ENCODE results near the gene UIMC1. TPM values are rescaled to one million over a fixed set of nuclear protein-coding genes. Genes with fewer than 3 reads are reported as not detected.

The UIMC1 gene
- polyA plus RNA-seq, 1 of the 3 experiments (the other 2 are of a cell fraction): 19.9 TPM

DNA sequence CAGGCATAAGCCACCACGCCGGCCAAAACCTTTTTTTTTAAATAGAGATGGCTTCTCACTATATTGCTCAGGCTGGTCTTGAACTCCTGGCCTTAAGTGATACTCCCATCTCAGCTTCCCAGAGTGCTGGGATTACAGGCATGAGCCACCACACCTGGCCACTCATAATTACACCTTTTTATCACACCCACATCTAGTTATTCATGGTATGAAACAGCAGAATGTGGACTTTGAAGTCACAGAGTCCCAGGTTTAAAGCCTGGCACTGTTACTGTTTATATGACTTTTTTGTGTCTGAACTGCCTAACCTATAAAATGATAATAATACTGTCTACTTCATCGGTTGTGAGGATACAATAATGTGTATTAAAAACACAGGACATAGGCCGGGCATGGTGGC is 39.1 kb upstream of the UIMC1 start:
- Histone ChIP-seq H3K9me2 (no peaks in the 10 kb centered on the region), H3K79me2 (ENCODE audit: insufficient read depth) (no peaks in the 10 kb centered on the region), H3K4me2 (no peak overlapping the region), H3K27ac (ENCODE audit: low read depth in 2 of 2, low read length in 1 of 2) (no peak overlapping the region), H3K4me3 (ENCODE audit: low read depth in 2 of 2, low read length in 1 of 2) (no peak overlapping the region), H3K9me3 (no peaks in the 10 kb centered on the region), H3K9ac (no peak overlapping the region), H3K36me3 (replicated peaks in 1 of 2; ENCODE audit: control insufficient read depth in 1 of 2, insufficient read depth in 2 of 2, low read length in 1 of 2) (peaks cover 35 to 45% of the 10 kb centered on the region in 2 experiments), H3K27me3 (ENCODE audit: insufficient read depth) (no peaks in the 10 kb centered on the region), H4K20me1 (ENCODE audit: insufficient read depth) (no peaks in the 10 kb centered on the region), H2AFZ (ENCODE audit: low read depth) (no peak overlapping the region), H3F3A (replicated peaks; ENCODE audit: insufficient read depth) (peaks cover 5% of the 10 kb centered on the region), H3K4me1 (ENCODE audit: control insufficient read depth in 1 of 2, insufficient read depth in 2 of 2, low read depth in 1 of 2, low read length in 1 of 2) (no peaks in the 10 kb centered on the region)
- DNase-seq: no peak
- CTCF ChIA-PET: interaction anchor here (0.8 to 1.8 kb wide), 2 partner anchors 23 to 26 kb away, joined by 3 to 5 read pairs; partner anchors contain the start of gene ZNF346
- POLR2A ChIA-PET: no interaction called here
- TF ChIP-seq, protein P1, sequence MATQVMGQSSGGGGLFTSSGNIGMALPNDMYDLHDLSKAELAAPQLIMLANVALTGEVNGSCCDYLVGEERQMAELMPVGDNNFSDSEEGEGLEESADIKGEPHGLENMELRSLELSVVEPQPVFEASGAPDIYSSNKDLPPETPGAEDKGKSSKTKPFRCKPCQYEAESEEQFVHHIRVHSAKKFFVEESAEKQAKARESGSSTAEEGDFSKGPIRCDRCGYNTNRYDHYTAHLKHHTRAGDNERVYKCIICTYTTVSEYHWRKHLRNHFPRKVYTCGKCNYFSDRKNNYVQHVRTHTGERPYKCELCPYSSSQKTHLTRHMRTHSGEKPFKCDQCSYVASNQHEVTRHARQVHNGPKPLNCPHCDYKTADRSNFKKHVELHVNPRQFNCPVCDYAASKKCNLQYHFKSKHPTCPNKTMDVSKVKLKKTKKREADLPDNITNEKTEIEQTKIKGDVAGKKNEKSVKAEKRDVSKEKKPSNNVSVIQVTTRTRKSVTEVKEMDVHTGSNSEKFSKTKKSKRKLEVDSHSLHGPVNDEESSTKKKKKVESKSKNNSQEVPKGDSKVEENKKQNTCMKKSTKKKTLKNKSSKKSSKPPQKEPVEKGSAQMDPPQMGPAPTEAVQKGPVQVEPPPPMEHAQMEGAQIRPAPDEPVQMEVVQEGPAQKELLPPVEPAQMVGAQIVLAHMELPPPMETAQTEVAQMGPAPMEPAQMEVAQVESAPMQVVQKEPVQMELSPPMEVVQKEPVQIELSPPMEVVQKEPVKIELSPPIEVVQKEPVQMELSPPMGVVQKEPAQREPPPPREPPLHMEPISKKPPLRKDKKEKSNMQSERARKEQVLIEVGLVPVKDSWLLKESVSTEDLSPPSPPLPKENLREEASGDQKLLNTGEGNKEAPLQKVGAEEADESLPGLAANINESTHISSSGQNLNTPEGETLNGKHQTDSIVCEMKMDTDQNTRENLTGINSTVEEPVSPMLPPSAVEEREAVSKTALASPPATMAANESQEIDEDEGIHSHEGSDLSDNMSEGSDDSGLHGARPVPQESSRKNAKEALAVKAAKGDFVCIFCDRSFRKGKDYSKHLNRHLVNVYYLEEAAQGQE (IDR thresholded peaks at IDR 0.05; ENCODE audit: low read depth, low read length): no peak
- no peak for TF ChIP-seq EZH2phosphoT487 (IDR thresholded peaks at IDR 0.05; ENCODE audit: borderline replicate concordance, low read depth)
- TF ChIP-seq, protein P2, sequence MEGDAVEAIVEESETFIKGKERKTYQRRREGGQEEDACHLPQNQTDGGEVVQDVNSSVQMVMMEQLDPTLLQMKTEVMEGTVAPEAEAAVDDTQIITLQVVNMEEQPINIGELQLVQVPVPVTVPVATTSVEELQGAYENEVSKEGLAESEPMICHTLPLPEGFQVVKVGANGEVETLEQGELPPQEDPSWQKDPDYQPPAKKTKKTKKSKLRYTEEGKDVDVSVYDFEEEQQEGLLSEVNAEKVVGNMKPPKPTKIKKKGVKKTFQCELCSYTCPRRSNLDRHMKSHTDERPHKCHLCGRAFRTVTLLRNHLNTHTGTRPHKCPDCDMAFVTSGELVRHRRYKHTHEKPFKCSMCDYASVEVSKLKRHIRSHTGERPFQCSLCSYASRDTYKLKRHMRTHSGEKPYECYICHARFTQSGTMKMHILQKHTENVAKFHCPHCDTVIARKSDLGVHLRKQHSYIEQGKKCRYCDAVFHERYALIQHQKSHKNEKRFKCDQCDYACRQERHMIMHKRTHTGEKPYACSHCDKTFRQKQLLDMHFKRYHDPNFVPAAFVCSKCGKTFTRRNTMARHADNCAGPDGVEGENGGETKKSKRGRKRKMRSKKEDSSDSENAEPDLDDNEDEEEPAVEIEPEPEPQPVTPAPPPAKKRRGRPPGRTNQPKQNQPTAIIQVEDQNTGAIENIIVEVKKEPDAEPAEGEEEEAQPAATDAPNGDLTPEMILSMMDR (IDR thresholded peaks at IDR 0.05): no peak
- TF ChIP-seq, protein P3, sequence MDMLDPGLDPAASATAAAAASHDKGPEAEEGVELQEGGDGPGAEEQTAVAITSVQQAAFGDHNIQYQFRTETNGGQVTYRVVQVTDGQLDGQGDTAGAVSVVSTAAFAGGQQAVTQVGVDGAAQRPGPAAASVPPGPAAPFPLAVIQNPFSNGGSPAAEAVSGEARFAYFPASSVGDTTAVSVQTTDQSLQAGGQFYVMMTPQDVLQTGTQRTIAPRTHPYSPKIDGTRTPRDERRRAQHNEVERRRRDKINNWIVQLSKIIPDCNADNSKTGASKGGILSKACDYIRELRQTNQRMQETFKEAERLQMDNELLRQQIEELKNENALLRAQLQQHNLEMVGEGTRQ (IDR thresholded peaks at IDR 0.05; ENCODE audit: borderline replicate concordance, low read depth, low read length): no peak
- TF ChIP-seq RXRA (IDR thresholded peaks at IDR 0.05; ENCODE audit: borderline replicate concordance, low read depth): no peak
- TF ChIP-seq TEAD4 (IDR thresholded peaks at IDR 0.05; ENCODE audit: borderline replicate concordance, insufficient read depth): no peak
- no peak for TF ChIP-seq FOXM1 (IDR thresholded peaks at IDR 0.05; ENCODE audit: low read depth)
- no peak for TF ChIP-seq JUND (IDR thresholded peaks at IDR 0.05)
- TF ChIP-seq CHD2 (IDR thresholded peaks at IDR 0.05; ENCODE audit: low read length, partially characterized antibody): no peak
- TF ChIP-seq, protein P4, sequence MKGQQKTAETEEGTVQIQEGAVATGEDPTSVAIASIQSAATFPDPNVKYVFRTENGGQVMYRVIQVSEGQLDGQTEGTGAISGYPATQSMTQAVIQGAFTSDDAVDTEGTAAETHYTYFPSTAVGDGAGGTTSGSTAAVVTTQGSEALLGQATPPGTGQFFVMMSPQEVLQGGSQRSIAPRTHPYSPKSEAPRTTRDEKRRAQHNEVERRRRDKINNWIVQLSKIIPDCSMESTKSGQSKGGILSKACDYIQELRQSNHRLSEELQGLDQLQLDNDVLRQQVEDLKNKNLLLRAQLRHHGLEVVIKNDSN (IDR thresholded peaks at IDR 0.05; ENCODE audit: borderline replicate concordance, low read depth): no peak
- TF ChIP-seq RAD21 (IDR thresholded peaks at IDR 0.05; ENCODE audit: low read length): no peak
- TF ChIP-seq YY1 (IDR thresholded peaks at IDR 0.05; ENCODE audit: low read depth): no peak
- TF ChIP-seq EP300 (IDR thresholded peaks at IDR 0.05; ENCODE audit: borderline replicate concordance in 1 of 2, low read depth in 1 of 2, low read length in 1 of 2): no peak
- WGBS (ENCODE audit: low lambda C conversion rate): 89% methylated on average over 4 of the region's 4 CpGs
